ENCODE results near the gene CCDC50.
A peak's percentile ranks its signal among the peaks of the same experiment; 100 is the strongest.

The CCDC50 gene

DNA sequence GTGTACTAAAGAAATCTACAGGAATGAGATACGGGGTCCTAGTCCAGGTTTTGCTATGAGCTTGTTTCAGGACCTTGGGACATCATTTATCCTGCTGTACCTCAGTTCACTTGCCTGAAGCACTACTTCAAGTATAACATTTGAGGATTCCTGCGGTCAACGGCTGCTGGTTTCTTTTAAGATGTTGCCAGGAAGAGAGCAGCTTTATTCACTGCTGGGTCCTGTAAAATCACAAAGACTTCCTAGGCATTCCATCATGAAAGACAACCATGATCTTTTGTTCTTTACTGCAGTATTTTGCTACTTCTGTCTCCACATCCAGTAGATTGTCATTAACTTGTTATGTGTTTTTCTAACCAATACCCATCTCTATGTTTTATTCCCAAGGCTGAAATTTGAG, 70.7 kb downstream of the CCDC50 start:
- H3K27ac ChIP-seq = no peak overlapping the region
- TF ChIP-seq ZFX (IDR thresholded peaks at IDR 0.05) = no peak
- TF ChIP-seq, protein P1, sequence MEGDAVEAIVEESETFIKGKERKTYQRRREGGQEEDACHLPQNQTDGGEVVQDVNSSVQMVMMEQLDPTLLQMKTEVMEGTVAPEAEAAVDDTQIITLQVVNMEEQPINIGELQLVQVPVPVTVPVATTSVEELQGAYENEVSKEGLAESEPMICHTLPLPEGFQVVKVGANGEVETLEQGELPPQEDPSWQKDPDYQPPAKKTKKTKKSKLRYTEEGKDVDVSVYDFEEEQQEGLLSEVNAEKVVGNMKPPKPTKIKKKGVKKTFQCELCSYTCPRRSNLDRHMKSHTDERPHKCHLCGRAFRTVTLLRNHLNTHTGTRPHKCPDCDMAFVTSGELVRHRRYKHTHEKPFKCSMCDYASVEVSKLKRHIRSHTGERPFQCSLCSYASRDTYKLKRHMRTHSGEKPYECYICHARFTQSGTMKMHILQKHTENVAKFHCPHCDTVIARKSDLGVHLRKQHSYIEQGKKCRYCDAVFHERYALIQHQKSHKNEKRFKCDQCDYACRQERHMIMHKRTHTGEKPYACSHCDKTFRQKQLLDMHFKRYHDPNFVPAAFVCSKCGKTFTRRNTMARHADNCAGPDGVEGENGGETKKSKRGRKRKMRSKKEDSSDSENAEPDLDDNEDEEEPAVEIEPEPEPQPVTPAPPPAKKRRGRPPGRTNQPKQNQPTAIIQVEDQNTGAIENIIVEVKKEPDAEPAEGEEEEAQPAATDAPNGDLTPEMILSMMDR (conservative IDR thresholded peaks at IDR 0.05) = no peak

DNA sequence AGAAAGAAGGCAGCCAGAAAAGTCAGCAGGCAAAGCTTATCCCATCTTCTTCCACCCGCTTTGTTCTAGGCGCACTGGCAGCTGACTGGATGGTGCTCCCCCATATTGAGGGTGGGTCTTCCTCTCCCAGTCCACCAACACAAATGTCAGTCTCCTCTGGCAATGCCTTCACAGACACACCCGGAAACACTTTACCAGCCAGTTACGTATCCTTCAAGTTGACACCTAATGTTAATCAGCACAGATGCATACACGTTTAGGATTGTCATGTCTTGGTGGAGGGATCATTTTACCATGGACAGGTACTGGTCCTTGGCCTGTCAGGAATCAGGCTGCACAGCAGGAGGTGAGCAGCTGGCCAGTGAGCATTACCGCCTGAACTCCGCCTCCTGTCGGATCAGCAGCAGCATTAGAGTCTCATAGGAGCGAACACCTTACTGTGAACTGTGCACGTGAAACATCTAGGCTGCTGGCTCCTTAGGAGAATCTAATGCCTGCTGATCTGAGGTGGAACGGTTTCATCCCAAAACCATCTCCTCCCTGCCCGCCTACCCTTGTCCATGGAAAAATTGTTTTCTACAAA, 72.7 kb downstream of the CCDC50 start:
- TF ChIP-seq, protein P1 (conservative IDR thresholded peaks at IDR 0.05) = no peak
- TF ChIP-seq ZFX (IDR thresholded peaks at IDR 0.05) = no peak

DNA sequence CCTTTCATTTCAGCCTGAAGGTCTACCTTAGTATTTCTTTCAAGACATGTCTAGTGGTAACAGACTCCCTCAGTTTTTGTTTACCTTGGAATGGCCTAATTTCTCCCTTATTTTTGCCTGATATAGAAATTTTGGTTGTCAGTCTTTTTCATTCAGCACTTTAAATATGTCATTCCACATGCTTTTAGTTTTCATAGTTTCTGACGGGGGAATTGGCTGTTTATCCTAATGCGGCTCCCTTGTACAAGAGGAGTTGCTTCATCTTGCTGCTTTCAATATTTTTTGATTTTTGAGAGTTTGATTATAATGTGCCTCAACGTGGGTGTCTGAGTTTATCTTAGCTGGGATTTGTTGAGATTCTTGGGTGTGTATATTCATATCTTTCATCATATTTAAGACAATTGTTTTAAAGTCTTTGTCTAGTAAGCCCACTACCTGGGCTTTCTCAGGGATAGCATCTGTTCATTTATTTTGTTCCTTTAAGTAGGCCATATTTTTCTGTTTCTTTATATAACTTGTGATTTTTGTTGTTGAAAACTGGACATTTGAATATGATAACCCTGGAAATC, 80.7 kb downstream of the CCDC50 start:
- no peak overlapping the region for H3K27ac ChIP-seq
- no peak for TF ChIP-seq ZFX (IDR thresholded peaks at IDR 0.05)
- TF ChIP-seq, protein P1 (conservative IDR thresholded peaks at IDR 0.05) = no peak

More for the DNA sequence above, 72.7 kb downstream of the CCDC50 start:
- no peak overlapping the region for H3K27ac ChIP-seq

DNA sequence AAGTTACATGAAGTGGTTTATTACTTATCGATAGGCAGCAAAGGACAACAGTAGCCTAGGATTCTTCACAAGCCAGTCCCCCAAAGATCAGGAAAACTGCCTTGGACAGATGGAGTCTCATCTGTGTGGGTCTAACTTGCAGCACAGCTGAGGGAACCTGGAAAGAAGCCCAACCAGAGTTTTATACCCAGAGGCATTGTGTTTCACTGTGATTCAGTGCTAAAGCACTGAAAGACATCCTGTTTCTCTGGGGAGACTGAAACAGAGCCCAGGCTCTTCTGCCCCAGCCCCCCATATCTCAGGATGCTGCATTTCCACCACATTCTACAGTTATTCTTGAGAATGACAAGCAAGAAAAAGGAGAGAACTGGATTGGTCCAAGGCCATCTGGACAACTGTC, 83.6 kb downstream of the CCDC50 start:
- no peak overlapping the region for H3K27ac ChIP-seq
- TF ChIP-seq, protein P1 (conservative IDR thresholded peaks at IDR 0.05) = no peak
- TF ChIP-seq ZFX (IDR thresholded peaks at IDR 0.05) = no peak

DNA sequence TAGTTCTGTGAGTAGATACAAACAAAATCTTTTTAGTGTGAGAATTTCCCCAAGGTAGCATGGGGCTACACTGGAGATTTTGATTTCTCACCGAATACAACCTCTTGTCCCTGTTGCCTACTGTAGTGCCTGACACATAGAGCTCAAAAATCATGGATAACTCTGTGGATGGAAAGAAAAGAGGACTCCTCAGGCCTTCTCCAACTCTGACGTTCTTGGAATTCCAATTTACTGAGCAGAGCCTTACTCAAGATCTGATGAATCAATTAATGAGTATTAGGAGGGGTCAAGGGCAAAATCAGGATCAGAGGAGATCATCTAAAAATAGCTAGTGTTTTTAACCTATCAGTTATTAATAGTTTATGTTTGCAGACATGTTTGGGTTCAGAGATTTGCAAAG, 85.1 kb downstream of the CCDC50 start:
- no peak overlapping the region for H3K27ac ChIP-seq
- TF ChIP-seq, protein P1 (conservative IDR thresholded peaks at IDR 0.05) = no peak
- no peak for TF ChIP-seq ZFX (IDR thresholded peaks at IDR 0.05)

DNA sequence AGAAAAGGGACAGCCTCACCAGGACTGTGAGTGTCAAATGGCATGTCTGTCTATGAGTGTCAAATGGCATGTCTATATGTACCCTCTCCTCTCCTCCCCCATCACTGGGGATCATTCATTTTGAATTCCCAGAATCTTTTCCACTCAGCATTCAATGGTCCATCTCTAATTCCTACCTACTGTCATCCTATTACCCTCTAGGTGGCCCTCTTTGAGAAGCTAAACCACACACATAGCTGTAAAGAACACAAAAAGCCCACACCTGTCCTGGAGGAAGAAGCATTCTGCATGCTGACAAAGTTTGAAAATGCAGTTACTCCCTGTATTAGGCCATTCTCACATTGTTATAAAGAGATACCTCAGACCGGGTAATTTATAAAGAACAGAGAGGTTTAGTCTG, 85.5 kb downstream of the CCDC50 start:
- TF ChIP-seq, protein P1 (conservative IDR thresholded peaks at IDR 0.05) = peak; percentile 12; the same call in 1 of the 2 replicates
- no peak for TF ChIP-seq ZFX (IDR thresholded peaks at IDR 0.05)
- no peak overlapping the region for H3K27ac ChIP-seq

DNA sequence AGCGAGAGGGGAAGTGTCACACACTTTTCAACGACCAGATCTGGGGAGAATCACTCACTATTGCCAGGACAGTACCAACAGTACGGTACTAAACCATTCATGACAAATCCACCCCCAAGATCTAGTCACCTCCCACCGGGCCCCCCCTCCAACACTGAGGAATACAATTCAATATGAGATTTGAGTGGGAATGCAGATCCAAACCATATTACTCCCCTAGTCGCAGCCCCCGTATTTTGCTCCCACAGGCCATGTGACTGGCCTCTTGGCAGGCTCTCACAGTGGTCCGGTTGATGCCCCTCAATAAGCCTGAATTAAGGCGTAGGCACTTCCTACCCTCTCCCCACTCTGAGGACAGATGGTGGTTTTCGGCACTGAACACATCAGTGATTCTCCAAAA, 86.4 kb downstream of the CCDC50 start:
- H3K27ac ChIP-seq = no peak overlapping the region
- TF ChIP-seq, protein P1 (conservative IDR thresholded peaks at IDR 0.05) = no peak
- TF ChIP-seq ZFX (IDR thresholded peaks at IDR 0.05) = no peak

Measured in C4-2B (cell line).